K562 (cell line): ENCODE measurements around the gene TMEM156. TPM values are rescaled to one million over a fixed set of nuclear protein-coding genes. Genes with fewer than 3 reads are reported as not detected.

Experiments used
- ATF7 ChIP-seq: fragments of 450-650 bp; IDR thresholded peaks from 2 replicates; pipeline ENCODE4 v1.7.1; 2014; ENCODE audit warnings: mild to moderate bottlenecking, moderate library complexity
- BMI1 ChIP-seq: fragments of 150-350 bp; IDR thresholded peaks from 2 replicates; pipeline ENCODE4 v1.6.1; 2014; ENCODE audit warnings: low read length
- CUX1 ChIP-seq: fragments of 200-800 bp; sonication (Bioruptor generic); IDR thresholded peaks from 2 replicates; pipeline ENCODE4 v1.6.1; 2016; ENCODE audit warnings: missing genetic modification characterization, missing compliant biosample characterization
- HNRNPH1 ChIP-seq: fragments of 200-400 bp; formaldehyde crosslinking; optimal IDR thresholded peaks from 2 replicates; pipeline ENCODE3; 2017; ENCODE audit warnings: low read depth, mild to moderate bottlenecking, low read length, moderate library complexity
- MTF1 ChIP-seq: fragments of 250-450 bp; sonication (Bioruptor Pico); IDR thresholded peaks from 2 replicates; pipeline ENCODE4 v1.9.0; 2021; ENCODE audit warnings: moderate library complexity, mild to moderate bottlenecking, inconsistent platforms, borderline replicate concordance
- NELFE ChIP-seq: IDR thresholded peaks from 2 replicates; pipeline ENCODE4 v1.6.1; 2011; ENCODE audit warnings: mild to moderate bottlenecking; ENCODE audit not compliant: insufficient read depth, insufficient read length
- PYGO2 ChIP-seq: fragments of 450-650 bp; IDR thresholded peaks from 2 replicates; pipeline ENCODE4 v1.6.1; 2016; ENCODE audit warnings: mild to moderate bottlenecking, missing genetic modification characterization, moderate library complexity, missing compliant biosample characterization
- RBM34 ChIP-seq: fragments of 200-400 bp; formaldehyde crosslinking; IDR thresholded peaks from 2 replicates; pipeline ENCODE4 v1.6.1; 2018; ENCODE audit warnings: low read length, borderline replicate concordance; ENCODE audit not compliant: insufficient read depth
- SMAD1 ChIP-seq: fragments of 150-350 bp; IDR thresholded peaks from 2 replicates; pipeline ENCODE4 v1.6.1; 2014; ENCODE audit warnings: low read length, low read depth; ENCODE audit not compliant: partially characterized antibody
- SNAPC5 ChIP-seq: fragments of 250-450 bp; sonication (Bioruptor Pico); IDR thresholded peaks from 2 replicates; pipeline ENCODE4 v1.8.0; 2021; ENCODE audit warnings: moderate library complexity, mild to moderate bottlenecking, inconsistent platforms
- ZBTB43 ChIP-seq: sonication (generic); formaldehyde crosslinking; IDR thresholded peaks from 2 replicates; pipeline ENCODE4 v1.8.0; 2023; ENCODE audit warnings: mild to moderate bottlenecking, missing genetic modification reagents
- ZFX ChIP-seq: sonication (generic); formaldehyde crosslinking; IDR thresholded peaks from 2 replicates; pipeline ENCODE4 v1.8.0; 2022; ENCODE audit warnings: mild to moderate bottlenecking, missing genetic modification reagents, moderate library complexity
- ZKSCAN8 ChIP-seq: fragments of 200-800 bp; sonication (Bioruptor generic); IDR thresholded peaks from 2 replicates; pipeline ENCODE4 v1.6.1; 2016; ENCODE audit warnings: missing genetic modification characterization, missing compliant biosample characterization
- ZNF507 ChIP-seq: conservative IDR thresholded peaks from 2 replicates; pipeline ENCODE4 v1.6.1; 2017; ENCODE audit warnings: missing genetic modification characterization, missing compliant biosample characterization
- polyA plus RNA-seq, 8 experiments: library from polyadenylated mRNA; depleted of rRNA in 4 of 8; stranded (reverse) in 5 of 8; unstranded in 3 of 8; fragments of >200 nt; fragmentation: Nextera tagmentation in 2 of 8; fragmentation: Illumina TruSeq in 1 of 8; extraction: Ambion mirVana in 2 of 8; extraction: Trizol in 1 of 8; gene quantifications; 2 replicates each; pipeline versions ENCODE4 v1.2.1 to v1.2.3, GENCODE V29; 2011 to 2014; ENCODE audit warnings: inconsistent platforms in 1 of 8, missing spikeins in 1 of 8
- total RNA-seq, 7 experiments: library from RNA; depleted of rRNA in 6 of 7; stranded (reverse); fragments of >200 nt in 6 of 7; fragmentation: Illumina TruSeq in 2 of 7; extraction: Trizol in 2 of 7; gene quantifications; 2 replicates each; pipeline versions ENCODE4 v1.2.1 to v1.2.3, GENCODE V29; 2011 to 2021; ENCODE audit warnings: low replicate concordance in 1 of 7

Gene TMEM156
- total and polyA plus RNA-seq, 9 of the 15 experiments (the other 6 are each of a cell fraction or from before 2014, with no cell fraction given), result 3.5 to 9.6 (median 6.4) TPM

- TF ChIP-seq ZFX (CRISPR knock-in tag) (no peak), BMI1 (no peak), RBM34 (no peak), NELFE (no peak), HNRNPH1 (no peak), ZKSCAN8 (0 out of 2 replicates have a peak, but pooled peaks have one; percentile 9), ZNF507 (tag) (no peak), PYGO2 (tag) (no peak), ZBTB43 (CRISPR knock-in tag) (no peak), ATF7 (no peak), SNAPC5 (CRISPR knock-in tag) (no peak), MTF1 (CRISPR knock-in tag) (no peak), SMAD1 (no peak), CUX1 (no peak)
Measured at GRCh38 chr4:39032218-39033085, at the start of gene TMEM156 (continued).
